CD4-positive, alpha-beta T cell treated with Interleukin-15 for 1 hour (primary cell): ENCODE measurements around the gene GANAB.
"Not testable (repeated sequence)": the region's sequence is repeated elsewhere in the genome, so short reads cannot be mapped to it uniquely, and the experiment has no call there.

Experiments
- DNase-seq: peaks from one replicate; pipeline ENCODE4 v3.0.0-alpha.2; 2020

Gene GANAB

GRCh38 chr11:62621027-62621566, 25.3 kb downstream of the GANAB start:
- no peak for DNase-seq

- not testable (repeated sequence) for DNase-seq
Measured at GRCh38 chr11:62616957-62617356, 29.5 kb downstream of the GANAB start.

- no peak for DNase-seq
Measured at GRCh38 chr11:62615521-62615920, 30.9 kb downstream of the GANAB start.

GRCh38 chr11:62614275-62614674, 32.1 kb downstream of the GANAB start:
- no peak for DNase-seq

- DNase-seq: no peak
Measured at GRCh38 chr11:62613291-62613778, 33.1 kb downstream of the GANAB start.

DNA sequence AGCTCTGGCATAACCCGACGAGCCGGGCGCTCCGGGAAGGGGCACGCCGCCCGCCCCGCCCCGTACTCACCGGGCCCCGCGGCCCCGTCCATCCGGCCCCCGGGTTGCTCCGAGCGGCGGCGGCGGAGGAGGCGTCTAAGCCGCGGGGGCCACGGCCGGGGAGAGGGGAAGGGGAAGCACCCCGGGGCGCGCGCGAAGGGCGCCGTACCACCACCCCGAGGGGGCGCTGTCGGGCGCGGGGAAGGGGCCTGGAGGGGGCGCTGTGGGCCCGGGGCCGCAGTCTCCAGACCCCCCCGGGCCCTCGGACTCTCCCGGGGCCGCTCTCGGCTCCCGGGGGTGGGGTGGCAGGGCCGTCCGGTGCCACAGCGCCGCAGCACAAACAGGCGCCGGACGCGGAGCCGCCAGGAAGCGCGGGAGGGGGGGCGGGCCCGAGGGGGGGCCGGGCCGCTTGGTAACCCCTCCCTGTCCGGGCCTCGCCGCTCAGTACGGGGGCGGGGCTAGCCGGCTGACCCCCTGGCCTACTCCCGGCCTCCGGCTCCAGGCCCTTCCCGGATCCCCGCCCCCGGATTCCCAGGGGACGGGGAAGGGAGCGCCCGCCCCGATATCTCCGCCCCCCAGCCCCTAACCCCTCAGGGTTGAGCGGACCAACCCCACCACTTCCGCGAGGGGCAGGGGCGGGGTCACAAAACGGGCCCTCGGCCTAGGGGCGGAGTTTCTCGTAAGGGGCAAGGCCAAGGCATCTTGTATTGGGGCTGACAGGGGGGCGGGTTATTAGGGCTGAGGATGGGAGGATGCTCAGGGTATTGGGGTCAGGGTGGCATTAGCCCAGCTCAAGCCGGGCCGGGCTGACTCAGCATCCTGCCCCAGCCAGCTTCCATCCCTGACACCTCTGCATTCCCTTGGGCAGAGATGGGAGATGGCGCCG, 33.8 kb downstream of the GANAB start, which contains the start of the genes EML3 and ROM1:
Gene EML3 (minus strand): TSS at position 410 of the 925 bp plus-strand sequence. CDS start 318 bp downstream, at position 92.
Gene ROM1 (plus strand): TSS at position 892 of the 925 bp plus-strand sequence. CDS start 25 bp downstream, at position 917.
- DNase-seq: peak; percentile 91

DNA sequence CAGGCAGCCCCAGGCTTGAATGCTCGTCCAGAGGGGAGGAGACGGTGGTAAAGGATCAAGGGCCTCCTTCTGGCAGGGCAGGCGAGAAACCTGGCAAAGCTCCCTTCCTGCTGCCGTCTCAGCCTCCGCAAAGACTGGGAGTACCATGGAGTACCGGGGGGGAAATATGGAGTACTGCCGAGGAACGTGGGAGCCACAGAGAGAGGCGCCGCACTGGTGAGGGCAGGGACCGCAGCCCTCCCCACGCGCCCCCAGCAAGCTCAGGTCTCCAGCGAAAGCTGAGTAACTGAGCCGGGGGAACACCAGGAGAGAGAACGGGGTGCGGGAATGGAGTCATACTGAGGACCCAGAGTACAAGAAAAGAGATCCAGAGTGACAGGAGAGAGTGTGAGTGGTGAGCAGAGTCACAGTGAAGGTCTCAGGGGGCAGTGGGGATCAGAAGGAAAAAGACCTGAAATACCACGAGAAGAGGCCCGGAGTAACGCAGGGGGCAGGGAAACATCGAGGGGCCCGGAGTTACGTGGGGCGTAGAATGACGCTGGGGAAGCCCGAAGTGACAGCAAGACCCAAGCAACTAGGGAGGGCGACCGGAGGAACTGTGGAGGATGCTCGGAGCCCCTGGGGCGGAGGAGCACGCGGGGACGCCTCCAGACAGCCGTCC, 34.6 kb downstream of the GANAB start:
- DNase-seq: no peak

DNA sequence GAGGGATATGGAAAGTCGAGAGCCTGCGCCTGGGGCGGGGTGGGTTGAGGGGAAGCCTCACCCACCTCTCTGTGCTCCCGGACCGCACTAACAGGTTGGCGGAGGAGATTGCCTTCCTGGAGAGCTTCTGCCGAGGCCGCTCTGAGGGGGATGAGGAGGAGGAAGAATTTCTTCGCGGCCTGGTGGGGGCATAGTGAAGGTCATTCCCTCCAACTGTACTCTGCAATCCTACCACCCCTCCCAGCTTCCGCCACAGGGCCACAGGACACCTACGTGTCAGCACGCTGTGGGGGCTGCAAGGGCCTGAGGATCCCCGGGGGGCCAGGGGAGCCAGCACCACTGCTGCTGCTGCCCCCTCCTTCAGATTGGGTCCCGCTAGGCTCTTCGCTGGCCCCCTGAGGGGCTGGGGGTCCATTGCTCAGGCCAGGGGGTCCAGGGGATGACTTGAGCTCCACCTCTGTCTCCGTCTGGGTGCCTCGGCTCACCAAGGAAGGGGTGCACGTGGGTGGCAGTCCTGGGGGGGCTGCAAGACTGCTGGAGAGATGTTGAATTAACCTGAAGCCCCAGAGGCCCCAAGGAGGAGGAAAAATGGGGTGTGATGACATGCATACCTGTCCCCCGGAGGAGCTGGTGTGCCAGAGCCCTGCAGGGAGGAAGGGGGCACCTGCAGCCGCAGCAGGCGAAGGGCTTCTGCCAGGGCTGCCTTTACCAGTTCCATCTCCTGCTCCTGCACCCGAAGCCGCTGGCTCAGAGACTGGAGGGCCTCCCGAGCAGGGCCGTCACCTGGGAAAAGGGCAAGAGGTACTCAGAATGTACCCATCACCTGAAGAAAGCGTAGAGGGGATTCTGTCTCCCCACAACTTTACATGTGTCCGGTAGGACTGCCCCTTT, 35.4 kb downstream of the GANAB start:
- DNase-seq: no peak

GRCh38 chr11:62610403-62610802, 36.0 kb downstream of the GANAB start:
- no peak for DNase-seq

DNA sequence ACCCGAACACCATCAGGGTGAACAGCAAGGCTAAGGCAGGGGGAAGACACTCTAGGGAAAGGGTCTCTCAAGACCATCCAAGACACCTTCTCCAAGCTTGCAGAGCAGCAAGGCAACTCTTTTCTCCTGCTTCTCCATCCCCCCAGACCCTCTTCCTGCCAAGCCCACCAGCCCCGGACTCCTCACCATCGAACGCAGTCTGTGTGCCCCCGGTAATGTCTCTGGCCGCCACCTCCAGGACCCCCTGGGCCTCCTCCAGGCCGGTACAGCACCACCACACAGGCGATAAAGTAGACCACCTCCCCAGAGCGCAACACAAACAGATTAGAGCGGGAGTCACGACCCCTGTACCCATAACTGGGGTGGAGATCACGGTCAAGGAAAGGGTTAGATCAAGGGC, 37.6 kb downstream of the GANAB start:
- DNase-seq: no peak

- DNase-seq: peak; percentile 59
Measured at GRCh38 chr11:62607714-62608113, 38.7 kb downstream of the GANAB start.

DNA sequence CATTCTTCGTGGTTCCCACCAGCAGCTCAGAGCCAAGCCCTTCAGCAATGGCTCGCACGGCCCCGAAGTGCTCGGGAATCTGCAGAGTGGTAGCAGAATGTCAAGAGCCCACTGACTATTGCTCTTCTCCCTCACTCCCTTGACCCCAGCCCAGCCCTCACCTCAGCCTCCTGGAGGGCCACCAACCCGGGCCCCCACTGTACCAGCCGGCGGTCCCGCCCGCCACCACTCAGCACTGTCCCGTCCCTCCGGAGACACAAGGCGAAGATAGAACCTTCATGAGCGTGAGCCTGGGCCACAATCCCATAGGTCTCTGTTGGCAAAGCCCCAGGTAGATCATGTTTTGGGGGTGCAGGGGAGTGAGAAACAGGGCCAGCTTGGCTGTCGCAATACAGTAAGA, 40.5 kb downstream of the GANAB start:
- no peak for DNase-seq

DNA sequence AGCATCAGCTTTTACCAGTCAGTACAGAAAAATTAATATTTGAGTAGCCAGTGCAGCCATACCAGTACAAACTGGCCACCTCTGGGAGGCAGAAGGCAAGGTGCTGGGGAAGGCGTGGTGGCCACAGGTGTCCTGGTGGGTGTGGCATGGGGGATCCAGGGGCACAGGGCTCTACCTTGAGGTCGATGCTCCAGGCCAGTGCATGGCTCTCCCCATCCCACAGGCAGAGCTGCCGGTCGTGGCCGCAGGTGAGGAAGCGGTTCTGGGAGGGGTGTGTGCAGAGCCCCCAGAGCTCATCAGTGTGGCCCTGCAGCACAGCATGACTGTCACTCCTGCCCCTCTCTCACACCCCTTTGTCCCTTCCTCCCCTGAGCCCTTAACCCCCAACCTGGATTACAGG, 40.9 kb downstream of the GANAB start:
- no peak for DNase-seq

- DNase-seq: no peak
Measured at GRCh38 chr11:62604460-62605120, 41.8 kb downstream of the GANAB start.

GRCh38 chr11:62603776-62604299, 42.6 kb downstream of the GANAB start:
- DNase-seq: no peak

- DNase-seq: no peak
Measured at GRCh38 chr11:62603072-62603408, 43.4 kb downstream of the GANAB start.

DNA sequence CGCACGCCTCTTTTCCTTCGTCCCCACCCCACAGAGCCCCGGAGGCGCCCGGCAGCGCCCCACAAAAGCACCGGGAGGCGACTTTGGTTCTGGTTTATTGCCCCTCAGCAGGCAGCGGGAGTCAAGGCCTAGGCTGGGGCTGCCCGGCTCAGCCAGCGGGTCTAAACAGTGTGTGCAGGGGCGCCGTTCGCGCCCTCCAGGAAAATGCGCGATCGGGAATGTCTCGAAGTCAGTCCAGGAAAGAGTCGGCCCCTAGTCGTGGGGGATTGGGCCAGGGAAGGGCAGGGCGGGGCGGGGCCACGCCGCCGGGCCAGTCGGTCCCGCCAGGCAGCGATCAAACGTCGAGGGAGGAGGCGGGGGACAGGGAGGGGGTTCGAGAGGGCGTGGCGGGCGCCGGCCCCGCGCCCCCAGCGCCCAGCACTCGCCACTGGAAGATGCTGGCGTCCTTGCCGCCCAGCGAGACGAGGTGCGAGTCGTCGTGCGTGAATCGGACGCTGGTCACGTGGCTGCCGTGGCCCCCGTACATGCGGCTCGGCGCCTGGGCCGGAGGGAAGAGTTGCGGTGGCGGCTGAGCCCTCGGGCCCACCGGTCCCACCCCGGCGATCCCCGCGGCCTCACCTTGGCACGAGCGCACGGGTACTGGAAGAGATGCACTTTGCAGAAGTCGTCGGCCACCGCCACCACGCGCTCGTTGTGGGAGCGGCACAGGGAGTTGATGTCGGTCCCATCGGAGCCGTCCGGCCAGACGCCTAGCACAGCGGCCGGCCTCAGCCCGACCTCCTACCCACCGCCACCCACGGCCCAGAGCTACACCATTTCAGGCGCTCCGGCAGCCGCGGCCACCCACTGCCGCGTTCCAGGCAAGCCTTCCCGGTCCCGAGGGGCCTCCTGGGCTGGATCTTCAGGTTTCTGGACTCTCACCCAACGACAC, 44.0 kb downstream of the GANAB start:
- no peak for DNase-seq

GRCh38 chr11:62601372-62602140, 44.9 kb downstream of the GANAB start, which contains the start of gene MTA2:
MTA2 (minus strand) TSS chr11:62601865; CDS start chr11:62601450, 415 bp downstream.
- peak; percentile 98 for DNase-seq

GRCh38 chr11:62601122-62601371, 45.4 kb downstream of the GANAB start:
- peak; percentile 41 for DNase-seq
